ENCODE results near the gene SAMD11.

The SAMD11 gene

DNA sequence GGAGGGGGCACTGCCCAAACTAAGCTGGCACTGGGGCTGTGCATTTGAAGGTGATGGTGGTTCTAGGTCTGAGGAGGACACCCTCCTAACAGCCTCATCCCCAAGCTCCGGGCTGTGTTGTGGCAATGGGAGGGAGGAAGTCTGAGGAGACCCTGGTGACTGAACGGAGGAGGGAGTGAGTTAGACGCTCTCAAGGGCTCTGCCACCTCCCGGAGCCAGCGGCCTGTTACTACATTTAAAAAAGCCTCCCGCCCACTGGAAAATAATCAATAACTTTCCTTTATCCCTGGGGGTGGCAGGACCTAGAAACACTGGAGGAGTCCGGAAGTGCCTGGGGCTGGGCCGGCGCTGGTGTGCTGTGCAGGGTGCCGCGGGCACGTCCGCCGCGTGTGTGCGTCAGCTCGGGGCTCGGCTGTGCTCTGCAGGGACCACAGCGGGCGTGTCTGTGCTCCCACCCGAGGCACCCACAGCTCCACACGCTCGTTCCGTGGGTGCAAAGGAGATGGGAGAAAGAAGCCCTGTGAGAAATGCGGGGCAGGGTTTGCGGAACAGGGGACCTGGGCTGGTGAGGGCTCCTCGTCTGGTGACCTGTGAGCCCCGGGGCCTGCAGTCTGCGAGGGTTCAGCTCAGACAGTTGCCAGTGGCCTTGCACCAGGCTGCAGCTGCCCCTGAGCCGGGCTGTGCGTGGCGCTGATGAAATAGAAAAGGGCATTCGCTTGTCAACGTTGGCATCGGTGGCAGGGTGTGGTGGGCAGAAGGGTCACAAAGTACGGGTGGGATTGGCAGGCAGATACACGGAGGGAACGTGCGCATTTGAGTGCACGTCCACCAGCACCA, 5.3 kb downstream of the SAMD11 start:
- Histone ChIP-seq H3K9me3 (no peaks in the 10 kb centered on the region), H3K4me3 (no peak overlapping the region), H3K27me3 (peaks cover 0 to 48% of the 10 kb centered on the region in 2 donors), H3K36me3 (no peaks in the 10 kb centered on the region), H3K4me1 (peaks cover 0 to 22% (median 17%) of the 10 kb centered on the region in 4 donors), H3K27ac (no peak overlapping the region)
- DNase-seq, result no peak
- TF ChIP-seq, protein P1, sequence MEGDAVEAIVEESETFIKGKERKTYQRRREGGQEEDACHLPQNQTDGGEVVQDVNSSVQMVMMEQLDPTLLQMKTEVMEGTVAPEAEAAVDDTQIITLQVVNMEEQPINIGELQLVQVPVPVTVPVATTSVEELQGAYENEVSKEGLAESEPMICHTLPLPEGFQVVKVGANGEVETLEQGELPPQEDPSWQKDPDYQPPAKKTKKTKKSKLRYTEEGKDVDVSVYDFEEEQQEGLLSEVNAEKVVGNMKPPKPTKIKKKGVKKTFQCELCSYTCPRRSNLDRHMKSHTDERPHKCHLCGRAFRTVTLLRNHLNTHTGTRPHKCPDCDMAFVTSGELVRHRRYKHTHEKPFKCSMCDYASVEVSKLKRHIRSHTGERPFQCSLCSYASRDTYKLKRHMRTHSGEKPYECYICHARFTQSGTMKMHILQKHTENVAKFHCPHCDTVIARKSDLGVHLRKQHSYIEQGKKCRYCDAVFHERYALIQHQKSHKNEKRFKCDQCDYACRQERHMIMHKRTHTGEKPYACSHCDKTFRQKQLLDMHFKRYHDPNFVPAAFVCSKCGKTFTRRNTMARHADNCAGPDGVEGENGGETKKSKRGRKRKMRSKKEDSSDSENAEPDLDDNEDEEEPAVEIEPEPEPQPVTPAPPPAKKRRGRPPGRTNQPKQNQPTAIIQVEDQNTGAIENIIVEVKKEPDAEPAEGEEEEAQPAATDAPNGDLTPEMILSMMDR (IDR thresholded peaks at IDR 0.05), result no peak
- intact Hi-C loops (cut with DNase I; ENCODE audit: low total_unique reads), result no loop called here

DNA sequence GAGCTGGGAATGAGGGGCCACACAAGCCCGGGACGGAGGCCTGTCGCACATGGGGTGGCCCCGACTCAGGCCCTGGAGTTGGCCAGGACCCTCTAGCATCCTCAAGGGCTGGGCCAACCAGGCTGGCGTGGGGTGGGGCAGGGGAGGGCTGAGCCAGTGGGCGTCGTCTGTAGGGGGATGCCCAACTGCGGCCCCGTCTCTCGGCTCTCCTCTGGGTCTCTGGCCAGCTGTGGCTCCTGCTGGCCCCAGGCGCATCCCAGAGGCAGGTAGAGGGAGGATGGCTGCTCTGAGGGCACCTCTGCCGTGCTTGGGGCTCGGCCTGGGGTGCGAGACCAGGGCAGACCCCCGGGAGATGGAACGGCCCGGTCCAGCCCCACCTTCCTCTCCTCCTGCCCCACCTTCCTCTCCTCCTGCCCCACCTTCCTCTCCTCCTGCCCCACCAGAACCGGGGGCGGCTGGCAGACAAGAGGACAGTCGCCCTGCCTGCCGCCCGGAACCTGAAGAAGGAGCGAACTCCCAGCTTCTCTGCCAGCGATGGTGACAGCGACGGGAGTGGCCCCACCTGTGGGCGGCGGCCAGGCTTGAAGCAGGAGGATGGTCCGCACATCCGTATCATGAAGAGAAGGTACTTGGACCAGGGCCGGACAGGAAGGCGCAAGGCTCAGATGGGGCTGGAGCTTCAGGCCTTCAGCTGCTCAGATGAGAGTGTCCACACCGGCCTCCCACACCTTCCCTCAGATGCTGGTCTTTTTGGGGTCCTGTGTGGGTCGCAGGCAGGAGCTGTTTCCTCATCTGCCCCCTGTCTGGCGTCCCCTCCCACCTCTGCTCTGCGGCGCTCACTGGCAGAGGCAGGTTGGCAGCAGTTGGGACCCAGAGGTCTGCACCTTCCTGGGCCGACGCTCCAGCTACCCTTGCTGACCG, 6.2 kb downstream of the SAMD11 start:
- DNase-seq, result no peak
- intact Hi-C loops (cut with DNase I; ENCODE audit: low total_unique reads), result no loop called here
- H3K27ac ChIP-seq, result no peak overlapping the region
- H3K27me3 ChIP-seq, result peaks cover 0 to 46% of the 10 kb centered on the region in 2 donors
- no peaks in the 10 kb centered on the region for H3K9me3 ChIP-seq
- TF ChIP-seq, protein P1 (IDR thresholded peaks at IDR 0.05), result no peak
- H3K36me3 ChIP-seq, result no peaks in the 10 kb centered on the region
- H3K4me1 ChIP-seq, result peaks cover 0 to 13% (median 10%) of the 10 kb centered on the region in 4 donors
- H3K4me3 ChIP-seq, result no peak overlapping the region

DNA sequence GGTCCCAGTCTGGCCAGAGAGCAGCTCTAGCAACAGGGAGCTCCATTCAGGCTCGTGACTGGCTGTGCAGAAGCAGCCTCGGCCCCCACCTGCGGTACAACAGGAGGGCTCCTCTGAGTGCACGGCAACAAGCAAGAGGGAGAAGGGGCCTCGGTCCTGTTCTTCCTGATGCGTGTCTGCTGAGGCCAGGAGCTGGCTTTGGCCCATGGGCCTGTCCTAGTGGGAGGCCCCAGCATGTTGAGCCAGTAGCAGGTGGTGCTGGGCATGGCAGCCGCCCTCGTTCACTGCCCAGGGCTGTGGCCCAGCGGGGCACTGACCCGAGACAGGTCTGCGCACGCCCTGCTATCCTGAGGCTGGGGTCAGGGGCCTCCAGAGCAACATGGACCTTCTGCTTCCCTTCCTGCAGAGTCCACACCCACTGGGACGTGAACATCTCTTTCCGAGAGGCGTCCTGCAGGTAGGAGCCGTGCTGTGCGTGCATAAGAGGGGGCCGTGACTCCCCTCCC, 7.0 kb downstream of the SAMD11 start:
- Histone ChIP-seq H3K27me3 (peaks cover 0 to 47% of the 10 kb centered on the region in 2 donors), H3K9me3 (no peaks in the 10 kb centered on the region), H3K27ac (no peak overlapping the region), H3K4me3 (no peak overlapping the region), H3K36me3 (no peaks in the 10 kb centered on the region), H3K4me1 (peaks cover 0 to 11% (median 4%) of the 10 kb centered on the region in 4 donors)
- intact Hi-C loops (cut with DNase I; ENCODE audit: low total_unique reads), result no loop called here
- TF ChIP-seq, protein P1 (IDR thresholded peaks at IDR 0.05), result no peak
- DNase-seq, result no peak

DNA sequence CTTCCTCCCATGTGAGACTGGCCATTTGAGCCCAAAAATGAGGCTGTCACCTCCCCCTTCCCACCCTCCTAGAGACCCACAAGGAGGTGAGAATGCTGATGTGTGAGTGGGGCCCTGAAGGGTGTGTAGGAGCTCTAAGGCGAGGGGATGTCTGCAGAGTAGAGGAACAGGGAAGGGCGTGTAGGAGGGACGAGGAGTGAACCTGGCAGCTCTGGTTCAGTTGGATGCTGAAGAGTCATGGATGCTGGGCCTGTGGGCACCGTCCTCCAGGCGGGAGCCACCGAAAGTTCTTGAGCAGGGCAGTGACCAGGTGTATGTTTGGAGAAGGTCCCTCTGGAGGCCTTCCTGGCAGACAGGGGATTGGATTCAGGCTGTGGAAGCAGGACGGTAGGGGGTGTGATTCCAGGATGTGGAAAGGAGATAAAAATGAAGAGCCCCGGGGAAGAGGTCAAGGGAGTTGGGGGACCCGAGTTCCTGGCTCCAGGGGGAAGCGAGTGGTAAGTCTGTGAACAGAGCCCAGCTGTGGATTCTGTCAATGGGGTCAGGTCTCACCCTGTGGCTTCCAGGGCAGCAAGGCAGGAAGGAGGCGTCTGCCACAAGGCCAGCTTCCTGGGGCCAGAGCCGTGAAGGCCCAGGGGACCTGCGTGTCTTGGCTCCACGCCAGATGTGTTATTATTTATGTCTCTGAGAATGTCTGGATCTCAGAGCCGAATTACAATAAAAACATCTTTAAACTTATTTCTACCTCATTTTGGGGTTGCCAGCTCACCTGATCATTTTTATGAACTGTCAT, 7.9 kb downstream of the SAMD11 start:
- H3K36me3 ChIP-seq, result no peaks in the 10 kb centered on the region
- TF ChIP-seq, protein P1 (IDR thresholded peaks at IDR 0.05), result no peak
- no peak overlapping the region for H3K27ac ChIP-seq
- H3K9me3 ChIP-seq, result no peaks in the 10 kb centered on the region
- H3K4me1 ChIP-seq, result peaks cover 0 to 9% (median 0%) of the 10 kb centered on the region in 4 donors
- H3K27me3 ChIP-seq, result peaks cover 0 to 47% of the 10 kb centered on the region in 2 donors
- intact Hi-C loops (cut with DNase I; ENCODE audit: low total_unique reads), result no loop called here
- no peak overlapping the region for H3K4me3 ChIP-seq
- no peak for DNase-seq

DNA sequence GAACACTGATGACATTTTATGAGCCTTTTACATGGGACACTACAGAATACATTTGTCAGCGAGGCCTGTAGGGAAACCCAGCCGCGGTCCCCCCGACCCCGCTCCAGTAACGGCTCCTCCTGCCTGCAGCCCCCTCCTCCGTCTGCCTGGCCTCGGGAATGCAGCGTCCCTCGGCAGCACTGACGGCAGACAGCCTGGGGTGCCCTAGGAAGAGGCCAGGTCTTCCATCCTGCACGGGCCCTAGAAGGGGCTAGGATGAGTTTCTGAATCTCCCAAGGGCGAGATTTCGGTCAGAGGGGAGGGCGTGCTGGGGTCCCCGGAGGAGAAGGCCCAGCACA, 8.4 kb downstream of the SAMD11 start:
- H3K36me3 ChIP-seq, result no peaks in the 10 kb centered on the region
- no peak overlapping the region for H3K27ac ChIP-seq
- intact Hi-C loops (cut with DNase I; ENCODE audit: low total_unique reads), result no loop called here
- peaks cover 0 to 47% of the 10 kb centered on the region in 2 donors for H3K27me3 ChIP-seq
- TF ChIP-seq, protein P1 (IDR thresholded peaks at IDR 0.05), result no peak
- no peak for DNase-seq
- no peaks in the 10 kb centered on the region for H3K9me3 ChIP-seq
- no peak overlapping the region for H3K4me3 ChIP-seq
- peaks cover 0 to 9% (median 0%) of the 10 kb centered on the region in 4 donors for H3K4me1 ChIP-seq
